GM12878 (cell line): ENCODE results near the gene PANX2.

Experiments
- BHLHE40 ChIP-seq, 2 experiments: fragments of 450-650 bp in 1 of 2; IDR thresholded peaks; 2 replicates each; pipeline ENCODE4 v1.6.1; 2011 to 2017; ENCODE audit warnings: low read depth in 2 of 2, borderline replicate concordance in 1 of 2, improper control_type of control experiment in 1 of 2, low read length in 1 of 2, mild to moderate bottlenecking in 1 of 2
- CTCF ChIP-seq, 3 experiments: IDR thresholded peaks in 2 of 3; conservative IDR thresholded peaks in 1 of 3; 2 replicates each; pipeline ENCODE4 v1.5.1; 2011; ENCODE audit warnings: low read depth in 3 of 3, low read length in 3 of 3, mild to moderate bottlenecking in 3 of 3, control low read depth in 2 of 3, moderate library complexity in 2 of 3, inconsistent platforms in 1 of 3, mixed read lengths in 1 of 3; ENCODE audit not compliant: control insufficient read depth in 2 of 3, insufficient read depth in 1 of 3; ENCODE audit errors: extremely low read depth in 1 of 3
- ESRRA ChIP-seq: IDR thresholded peaks from 2 replicates; pipeline ENCODE4 v1.6.1; 2012; ENCODE audit warnings: mild to moderate bottlenecking, low read length, improper control_type of control experiment
- EZH2 ChIP-seq: IDR thresholded peaks from 2 replicates; pipeline ENCODE4 v1.6.1; 2012; ENCODE audit warnings: low read depth, mild to moderate bottlenecking, control low read depth, inconsistent platforms, low read length, borderline replicate concordance; ENCODE audit not compliant: control insufficient read depth
- HDAC2 ChIP-seq: fragments of 200-600 bp; sonication (generic); IDR thresholded peaks from 2 replicates; pipeline ENCODE4 v1.6.1; 2017
- IRF3 ChIP-seq: fragments of 450-650 bp; IDR thresholded peaks from 2 replicates; pipeline ENCODE4 v1.6.1; 2014; ENCODE audit warnings: mild to moderate bottlenecking
- JUND ChIP-seq: IDR thresholded peaks from 2 replicates; pipeline ENCODE4 v1.6.1; 2012; ENCODE audit warnings: low read depth, mild to moderate bottlenecking, low read length, improper control_type of control experiment, moderate library complexity
- MAX ChIP-seq: IDR thresholded peaks from 2 replicates; pipeline ENCODE4 v1.6.1; 2012; ENCODE audit warnings: low read depth, low read length, improper control_type of control experiment
- MXI1 ChIP-seq: fragments of 150-350 bp; IDR thresholded peaks from 2 replicates; pipeline ENCODE4 v1.6.1; 2011; ENCODE audit warnings: low read depth, mild to moderate bottlenecking, inconsistent platforms, low read length, improper control_type of control experiment
- NFYB ChIP-seq: IDR thresholded peaks from 2 replicates; pipeline ENCODE4 v1.6.1; 2011; ENCODE audit warnings: low read depth, mild to moderate bottlenecking, low read length, improper control_type of control experiment, moderate library complexity; ENCODE audit not compliant: insufficient read depth
- POLR2A ChIP-seq: IDR thresholded peaks from 2 replicates; pipeline ENCODE4 v1.6.1; 2011; ENCODE audit warnings: low read depth, mild to moderate bottlenecking, low read length
- SP1 ChIP-seq: IDR thresholded peaks from one replicate; pipeline ENCODE4 v1.6.1; 2011; ENCODE audit warnings: low read depth, low read length
- TAF1 ChIP-seq: IDR thresholded peaks from 2 replicates; pipeline ENCODE4 v1.6.1; 2011; ENCODE audit warnings: mild to moderate bottlenecking, low read depth, low read length, borderline replicate concordance
- ZNF384 ChIP-seq: IDR thresholded peaks from 2 replicates; pipeline ENCODE4 v1.6.1; 2012; ENCODE audit warnings: low read depth, mild to moderate bottlenecking, low read length, improper control_type of control experiment, borderline replicate concordance

- TF ChIP-seq CTCF (IDR thresholded peaks at IDR 0.05 in 2 of 3, conservative IDR thresholded peaks at IDR 0.05 in 1 of 3; ENCODE audit: control insufficient read depth in 2 of 3, extremely low read depth in 1 of 3, insufficient read depth in 1 of 3, low read depth in 3 of 3, low read length in 3 of 3) (no peak), ESRRA (no peak), SP1 (no peak), HDAC2 (no peak), JUND (no peak), NFYB (no peak), EZH2 (no peak), IRF3 (no peak), ZNF384 (no peak), BHLHE40 (IDR thresholded peaks at IDR 0.05; ENCODE audit: borderline replicate concordance in 1 of 2, low read depth in 2 of 2, low read length in 1 of 2) (no peak), MAX (no peak), TAF1 (no peak), POLR2A (no peak; the same call in 1 of the 2 replicates), MXI1 (no peak)
Measured at GRCh38 chr22:50188356-50188755, 17.8 kb downstream of the PANX2 start.
